ENCODE measurements around the gene MTURN.

- TF ChIP-seq RNF2 (IDR thresholded peaks at IDR 0.05; ENCODE audit: borderline replicate concordance, low read depth) = no peak
- no peak for TF ChIP-seq EHF (CRISPR knock-in tag; IDR thresholded peaks at IDR 0.05)
- no peak for TF ChIP-seq CTCF (IDR thresholded peaks at IDR 0.05)
- TF ChIP-seq ZFP36 (IDR thresholded peaks at IDR 0.05; ENCODE audit: borderline replicate concordance, partially characterized antibody) = no peak
- 0 out of 2 replicates have a peak, but pooled peaks have one; percentile 67 for TF ChIP-seq ESRRA (IDR thresholded peaks at IDR 0.05; ENCODE audit: borderline replicate concordance, low read length)
- TF ChIP-seq JUN (IDR thresholded peaks at IDR 0.05) = no peak
- no peak for TF ChIP-seq FOSL2 (IDR thresholded peaks at IDR 0.05)
- no peak for TF ChIP-seq FOSL2 (CRISPR knock-in tag; IDR thresholded peaks at IDR 0.05)
- TF ChIP-seq USF2 (IDR thresholded peaks at IDR 0.05) = no peak
- no peak for TF ChIP-seq SMC3 (IDR thresholded peaks at IDR 0.05)
- TF ChIP-seq ELK1 (IDR thresholded peaks at IDR 0.05; ENCODE audit: low read depth, low read length) = no peak
- TF ChIP-seq POLR2A (IDR thresholded peaks at IDR 0.05; ENCODE audit: low read length) = no peak
- TF ChIP-seq RAD21 (conservative IDR thresholded peaks at IDR 0.05 in 1 of 2, IDR thresholded peaks at IDR 0.05 in 1 of 2) = no peak
Measured at GRCh38 chr7:30159698-30160143, 24.9 kb downstream of the MTURN start.
